Spleen (tissue), 11 donors: ENCODE data around the gene DIO1. TPM values are rescaled to one million over a fixed set of nuclear protein-coding genes. Genes with fewer than 3 reads are reported as not detected.

Source experiments
- DNase-seq: peaks from one replicate; pipeline ENCODE4 v3.0.0-alpha.2; 2020
- H3K27ac ChIP-seq, 8 donors: fragments of 200-600 bp; sonication (generic) in 7 of 8; 1 replicate in 4 of 8; 2 replicates in 4 of 8; pipeline versions ENCODE4 v1.5.0 to v1.8.0; 2016 to 2021; ENCODE audit warnings: inconsistent platforms in 4 of 8, mild to moderate bottlenecking in 4 of 8, moderate library complexity in 1 of 8
- H3K27me3 ChIP-seq, 7 donors: fragments of 200-600 bp; sonication (generic) in 6 of 7; replicated peaks in 1 of 7; 1 replicate in 4 of 7; 2 replicates in 3 of 7; pipeline versions ENCODE4 v1.5.0 to v1.8.0; 2016 to 2021; ENCODE audit warnings: inconsistent platforms in 3 of 7, mild to moderate bottlenecking in 1 of 7
- H3K36me3 ChIP-seq, 6 donors: fragments of 200-600 bp; sonication (generic) in 5 of 6; 1 replicate in 4 of 6; 2 replicates in 2 of 6; pipeline versions ENCODE4 v1.5.0 to v1.8.0; 2016 to 2021; ENCODE audit warnings: inconsistent platforms in 2 of 6
- H3K4me1 ChIP-seq, 6 donors: fragments of 200-600 bp; sonication (generic) in 5 of 6; 1 replicate in 3 of 6; 2 replicates in 3 of 6; pipeline versions ENCODE4 v1.5.0 to v1.8.0; 2016 to 2021; ENCODE audit warnings: inconsistent platforms in 3 of 6
- H3K4me3 ChIP-seq, 8 donors: fragments of 200-600 bp; sonication (generic) in 7 of 8; 1 replicate in 4 of 8; 2 replicates in 4 of 8; pipeline versions ENCODE4 v1.5.0 to v1.8.0; 2016 to 2021; ENCODE audit warnings: inconsistent platforms in 4 of 8, mild to moderate bottlenecking in 4 of 8, moderate library complexity in 2 of 8
- H3K9me3 ChIP-seq, 8 donors: fragments of 200-600 bp; sonication (generic) in 7 of 8; 1 replicate in 4 of 8; 2 replicates in 4 of 8; pipeline versions ENCODE4 v1.5.0 to v1.8.0; 2016 to 2021; ENCODE audit warnings: inconsistent platforms in 4 of 8
- POLR2A ChIP-seq, 3 donors: fragments of 450-650 bp; IDR thresholded peaks; one replicate each; pipeline ENCODE4 v1.5.1; 2017; ENCODE audit warnings: antibody characterized with exemption in 3 of 3, mild to moderate bottlenecking in 1 of 3
- POLR2AphosphoS5 ChIP-seq, 3 donors: sonication (generic); formaldehyde crosslinking; IDR thresholded peaks; one replicate each; pipeline ENCODE4 v1.5.1; 2017; ENCODE audit warnings: antibody characterized with exemption in 3 of 3
- WGBS, 5 donors: extraction: QIAGEN DNeasy Blood & Tissue Kit in 3 of 5; methylation state at CpG; one replicate each; pipeline versions ENCODE4 v1.1.5 to v1.1.7; 2013 to 2018; 5-methylcytosine and 5-hydroxymethylcytosine counted together
- intact Hi-C: fragments of 100-400 bp; cut with DNase I; formaldehyde crosslinking; loops from one replicate; pipeline ENCODE4 v1.15.0; 2023; ENCODE audit warnings: low total_unique reads
- polyA plus RNA-seq, 3 donors: library from polyadenylated mRNA; stranded (reverse); fragments of 200-250 nt; gene quantifications; one replicate each; pipeline ENCODE4 v1.2.1, GENCODE V29; 2013
- total RNA-seq, 7 donors: library from RNA; depleted of rRNA in 3 of 7; stranded (reverse); fragments of >200 nt in 3 of 7; fragmentation: NEBNext Ultra II Directional in 4 of 7; extraction: Animal tissue kit (Norgen Biotek cat#: 25700) in 4 of 7; gene quantifications; one replicate each; pipeline versions ENCODE4 v1.1.0 to v1.2.1, GENCODE V29; 2016 to 2021
- TF ChIP-seq, protein P1 (sequence below), 11 experiments: fragments of 200-600 bp in 7 of 11; fragments of 450-650 bp in 4 of 11; sonication (generic) in 4 of 11; IDR thresholded peaks in 8 of 11; conservative IDR thresholded peaks in 3 of 11; 1 replicate in 7 of 11; 2 replicates in 4 of 11; pipeline versions ENCODE4 v1.4.0 to v1.8.0; 2016 to 2021; ENCODE audit warnings: antibody characterized with exemption in 11 of 11, inconsistent platforms in 4 of 11, mild to moderate bottlenecking in 1 of 11
- donor health status: healthy with polysubstance abuse.
- donor health status: DM: no; HTN: no; CAD: no; lungs with moderate emphysema.
- donor health status: DM: no; HTN: no; CAD: no.
- donor health status: Bipolar disorder and iron deficiency.
- donor health status: healthy.
- donor health status: DM: no; HTN: no; CAD: no.
- donor health status: DM: yes; HTN: yes; CAD: no.

Gene DIO1
- total and polyA plus RNA-seq, 10 donors, result 0.04 to 1.6 (median 0.19) TPM; not detected in 3

DNA sequence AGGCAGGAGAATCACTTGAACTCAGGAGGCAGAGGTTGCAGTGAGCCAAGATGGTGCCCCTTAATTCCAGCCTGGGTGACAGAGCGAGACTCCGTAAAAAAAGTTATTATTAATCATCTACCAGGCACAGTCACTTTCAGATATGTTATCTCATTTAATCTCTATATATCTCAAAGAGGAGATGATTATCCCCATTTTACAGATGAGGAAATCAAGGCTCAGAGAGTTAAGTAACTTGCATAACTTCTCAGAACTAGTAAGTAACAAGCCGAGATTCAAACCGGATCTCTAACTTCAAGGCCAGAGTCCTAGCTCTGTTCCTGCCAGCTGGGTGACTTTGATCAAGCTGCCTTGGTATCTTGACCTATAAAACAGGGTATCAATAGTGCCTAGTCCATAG, 17.5 kb downstream of the DIO1 start:
- TF ChIP-seq POLR2AphosphoS5 (IDR thresholded peaks at IDR 0.05) (no peak), POLR2A (IDR thresholded peaks at IDR 0.05) (no peak)
- TF ChIP-seq, protein P1, sequence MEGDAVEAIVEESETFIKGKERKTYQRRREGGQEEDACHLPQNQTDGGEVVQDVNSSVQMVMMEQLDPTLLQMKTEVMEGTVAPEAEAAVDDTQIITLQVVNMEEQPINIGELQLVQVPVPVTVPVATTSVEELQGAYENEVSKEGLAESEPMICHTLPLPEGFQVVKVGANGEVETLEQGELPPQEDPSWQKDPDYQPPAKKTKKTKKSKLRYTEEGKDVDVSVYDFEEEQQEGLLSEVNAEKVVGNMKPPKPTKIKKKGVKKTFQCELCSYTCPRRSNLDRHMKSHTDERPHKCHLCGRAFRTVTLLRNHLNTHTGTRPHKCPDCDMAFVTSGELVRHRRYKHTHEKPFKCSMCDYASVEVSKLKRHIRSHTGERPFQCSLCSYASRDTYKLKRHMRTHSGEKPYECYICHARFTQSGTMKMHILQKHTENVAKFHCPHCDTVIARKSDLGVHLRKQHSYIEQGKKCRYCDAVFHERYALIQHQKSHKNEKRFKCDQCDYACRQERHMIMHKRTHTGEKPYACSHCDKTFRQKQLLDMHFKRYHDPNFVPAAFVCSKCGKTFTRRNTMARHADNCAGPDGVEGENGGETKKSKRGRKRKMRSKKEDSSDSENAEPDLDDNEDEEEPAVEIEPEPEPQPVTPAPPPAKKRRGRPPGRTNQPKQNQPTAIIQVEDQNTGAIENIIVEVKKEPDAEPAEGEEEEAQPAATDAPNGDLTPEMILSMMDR (IDR thresholded peaks at IDR 0.05 in 8 of 11, conservative IDR thresholded peaks at IDR 0.05 in 3 of 11), result no peak
- no peak overlapping the region for H3K27ac ChIP-seq
- H3K27me3 ChIP-seq, result no peaks in the 10 kb centered on the region
- no peaks in the 10 kb centered on the region for H3K4me1 ChIP-seq
- H3K36me3 ChIP-seq, result peaks cover 0 to 60% (median 9%) of the 10 kb centered on the region in 6 donors
- 95 to 100% (median 97%) methylated on average over 4 of the region's 4 CpGs for WGBS, 5 donors
- intact Hi-C loops, result no loop called here
- no peaks in the 10 kb centered on the region for H3K9me3 ChIP-seq
- DNase-seq, result no peak
- H3K4me3 ChIP-seq, result no peak overlapping the region

- no peak overlapping the region for H3K4me3 ChIP-seq
- no peak overlapping the region for H3K27ac ChIP-seq
- no peaks in the 10 kb centered on the region for H3K9me3 ChIP-seq
- peaks cover 0 to 69% (median 11%) of the 10 kb centered on the region in 6 donors for H3K36me3 ChIP-seq
- H3K4me1 ChIP-seq, result no peaks in the 10 kb centered on the region
- WGBS, 5 donors, result 88 to 92% (median 91%) methylated on average over 5 of the region's 5 CpGs
- intact Hi-C loops, result no loop called here
- DNase-seq, result no peak
- H3K27me3 ChIP-seq, result no peaks in the 10 kb centered on the region
- TF ChIP-seq, protein P1 (IDR thresholded peaks at IDR 0.05 in 8 of 11, conservative IDR thresholded peaks at IDR 0.05 in 3 of 11), result no peak
- TF ChIP-seq POLR2AphosphoS5 (IDR thresholded peaks at IDR 0.05), result no peak
- no peak for TF ChIP-seq POLR2A (IDR thresholded peaks at IDR 0.05)
Observed at GRCh38 chr1:53913352-53914033, 19.5 kb downstream of the DIO1 start.

- TF ChIP-seq POLR2AphosphoS5 (IDR thresholded peaks at IDR 0.05), result no peak
- Histone ChIP-seq H3K27ac (no peak overlapping the region), H3K9me3 (no peaks in the 10 kb centered on the region), H3K4me3 (no peak overlapping the region), H3K4me1 (no peaks in the 10 kb centered on the region), H3K36me3 (peaks cover 0 to 98% (median 23%) of the 10 kb centered on the region in 6 donors), H3K27me3 (no peaks in the 10 kb centered on the region)
- intact Hi-C loops, result no loop called here
- WGBS, 5 donors, result 84 to 95% (median 91%) methylated on average over 5 of the region's 5 CpGs
- DNase-seq, result no peak
Observed at GRCh38 chr1:53918343-53918742, 24.4 kb downstream of the DIO1 start.

- intact Hi-C loops, result no loop called here
- TF ChIP-seq, protein P1 (IDR thresholded peaks at IDR 0.05 in 8 of 11, conservative IDR thresholded peaks at IDR 0.05 in 3 of 11), result no peak
- no peak for TF ChIP-seq POLR2A (IDR thresholded peaks at IDR 0.05)
- no peak for TF ChIP-seq POLR2AphosphoS5 (IDR thresholded peaks at IDR 0.05)
- H3K27me3 ChIP-seq, result no peaks in the 10 kb centered on the region
- H3K27ac ChIP-seq, result no peak overlapping the region
- no peak for DNase-seq
- no peaks in the 10 kb centered on the region for H3K9me3 ChIP-seq
- H3K4me3 ChIP-seq, result no peak overlapping the region
- H3K36me3 ChIP-seq, result peaks cover 0 to 99% (median 30%) of the 10 kb centered on the region in 6 donors
- WGBS, 5 donors, result 79 to 82% (median 80%) methylated on average over 3 of the region's 3 CpGs
- no peaks in the 10 kb centered on the region for H3K4me1 ChIP-seq
Observed at GRCh38 chr1:53919675-53920066, 25.7 kb downstream of the DIO1 start.
